NCI-H460 (cell line): ENCODE results near the gene ARMC10. TPM values are rescaled to one million over a fixed set of nuclear protein-coding genes. Genes with fewer than 3 reads are reported as not detected.
"Not testable (repeated sequence)": the region's sequence is repeated elsewhere in the genome, so short reads cannot be mapped to it uniquely, and the experiment has no call there.

Experiments used
- DNase-seq: peaks from one replicate; pipeline ENCODE4 v3.0.0-alpha.2; 2016; ENCODE audit warnings: low read depth; ENCODE audit errors: extremely low read depth
- total RNA-seq: library from RNA; depleted of rRNA; stranded (reverse); fragments of >200 nt; shearing (Covaris generic); gene quantifications from 2 replicates; pipeline ENCODE4 v1.2.3, GENCODE V29; 2014

ARMC10 gene
- total RNA-seq, 1 experiment from 2014 or later, result 64.6 TPM

- DNase-seq, result no peak
Observed at GRCh38 chr7:103121641-103122040, 46.7 kb downstream of the ARMC10 start.

- no peak for DNase-seq
Observed at GRCh38 chr7:103123529-103123928, 48.6 kb downstream of the ARMC10 start.

GRCh38 chr7:103124429-103124979 is 49.6 kb downstream of the ARMC10 start:
- no peak for DNase-seq

GRCh38 chr7:103127006-103127405 is 52.1 kb downstream of the ARMC10 start:
- no peak for DNase-seq

- DNase-seq, result no peak
Observed at GRCh38 chr7:103129702-103130549, 55.0 kb downstream of the ARMC10 start.

GRCh38 chr7:103130901-103131624 is 56.1 kb downstream of the ARMC10 start:
- no peak for DNase-seq

GRCh38 chr7:103132995-103133688 is 58.2 kb downstream of the ARMC10 start:
- no peak for DNase-seq

- no peak for DNase-seq
Observed at GRCh38 chr7:103134836-103135554, 60.1 kb downstream of the ARMC10 start.

- DNase-seq, result no peak
Observed at GRCh38 chr7:103140061-103140460, 65.1 kb downstream of the ARMC10 start.

- no peak for DNase-seq
Observed at GRCh38 chr7:103140685-103141084, 65.7 kb downstream of the ARMC10 start.

- DNase-seq, result no peak
Observed at GRCh38 chr7:103141753-103142404, 66.9 kb downstream of the ARMC10 start.

- DNase-seq, result no peak
Observed at GRCh38 chr7:103142494-103142893, 67.6 kb downstream of the ARMC10 start.

GRCh38 chr7:103143868-103144267 is 68.9 kb downstream of the ARMC10 start:
- no peak for DNase-seq

GRCh38 chr7:103144754-103145153 is 69.8 kb downstream of the ARMC10 start:
- not testable (repeated sequence) for DNase-seq

- no peak for DNase-seq
Observed at GRCh38 chr7:103148131-103148993, 73.4 kb downstream of the ARMC10 start.
